ENCODE measurements around the gene NEURL1.
"Not testable (repeated sequence)": the region's sequence is repeated elsewhere in the genome, so short reads cannot be mapped to it uniquely, and the experiment has no call there.

The NEURL1 gene

GRCh38 chr10:103630156-103630555, 136.7 kb downstream of the NEURL1 start:
- no peak for DNase-seq

GRCh38 chr10:103632247-103632642, 138.7 kb downstream of the NEURL1 start:
- DNase-seq, result no peak

GRCh38 chr10:103632871-103633270, 139.4 kb downstream of the NEURL1 start:
- not testable (repeated sequence) for DNase-seq

- no peak for DNase-seq
These were observed 140.3 kb downstream of the NEURL1 start for GRCh38 chr10:103633846-103634245.

- DNase-seq, result no peak
These were observed 142.1 kb downstream of the NEURL1 start for GRCh38 chr10:103635580-103635979.

- DNase-seq, result no peak
These were observed 143.0 kb downstream of the NEURL1 start for GRCh38 chr10:103636492-103636891.

- no peak for DNase-seq
These were observed 143.5 kb downstream of the NEURL1 start for GRCh38 chr10:103637011-103637410.

GRCh38 chr10:103637927-103638557, 144.5 kb downstream of the NEURL1 start:
- DNase-seq, result no peak

GRCh38 chr10:103638948-103639347, 145.4 kb downstream of the NEURL1 start:
- no peak for DNase-seq

- no peak for DNase-seq
These were observed 147.1 kb downstream of the NEURL1 start for GRCh38 chr10:103640436-103641181.

- DNase-seq, result no peak
These were observed 147.8 kb downstream of the NEURL1 start for GRCh38 chr10:103641326-103641725.
